ENCODE results near the gene CORO7. TPM values are rescaled to one million over a fixed set of nuclear protein-coding genes. Genes with fewer than 3 reads are reported as not detected.

Gene CORO7
- total RNA-seq, 1 experiment from 2014 or later: 42.1 TPM

GRCh38 chr16:4410335-4411075 is 5.9 kb downstream of the CORO7 start:
- H3K4me2 ChIP-seq: no peak overlapping the region
- peaks cover 6% of the 10 kb centered on the region for H3K4me1 ChIP-seq (replicated peaks; ENCODE audit: insufficient read depth)
- peaks cover 12% of the 10 kb centered on the region; the same call in 1 of the 2 replicates for H3F3A ChIP-seq (ENCODE audit: insufficient read depth, low read depth)
- H3K9me2 ChIP-seq (ENCODE audit: insufficient read depth): no peaks in the 10 kb centered on the region
- ChIA-PET CTCF (no interaction called here), POLR2A (ENCODE audit: unreplicated experiment) (no interaction called here)
- peaks cover 21% of the 10 kb centered on the region for H3K79me2 ChIP-seq (ENCODE audit: low read depth)
- no peak overlapping the region for H2AFZ ChIP-seq
- H3K4me3 ChIP-seq: no peak overlapping the region
- H3K36me3 ChIP-seq (ENCODE audit: low read depth): no peaks in the 10 kb centered on the region
- DNase-seq: no peak
- no peak overlapping the region for H3K27ac ChIP-seq
- no peaks in the 10 kb centered on the region for H3K27me3 ChIP-seq (ENCODE audit: insufficient read depth, low read depth)
- TF ChIP-seq EZH2 (IDR thresholded peaks at IDR 0.05; ENCODE audit: low read depth) (no peak), CTCF (conservative IDR thresholded peaks at IDR 0.05) (no peak)
- intact Hi-C loops (cut with micrococcal nuclease; ENCODE audit: unreplicated experiment): loop anchor here (10.0 kb wide), 1 partner anchor 204 kb away; the partner anchor contains the start of gene UBALD1
- peaks cover 9% of the 10 kb centered on the region; the same call in 1 of the 2 replicates for H4K20me1 ChIP-seq (ENCODE audit: insufficient read depth)
- BruUV-seq (replicated peaks): no TSS peak
- H3K9me3 ChIP-seq (ENCODE audit: insufficient read depth, low read depth): no peaks in the 10 kb centered on the region

- Histone ChIP-seq H2AFZ (no peak overlapping the region), H3K9me2 (ENCODE audit: insufficient read depth) (no peaks in the 10 kb centered on the region), H3K36me3 (ENCODE audit: low read depth) (no peaks in the 10 kb centered on the region), H3K4me2 (no peak overlapping the region), H3K4me1 (replicated peaks; ENCODE audit: insufficient read depth) (no peaks in the 10 kb centered on the region), H3F3A (ENCODE audit: insufficient read depth, low read depth) (peaks cover under 1% of the 10 kb centered on the region; the same call in 1 of the 2 replicates), H3K27ac (no peak overlapping the region), H4K20me1 (ENCODE audit: insufficient read depth) (no peaks in the 10 kb centered on the region), H3K9me3 (ENCODE audit: insufficient read depth, low read depth) (no peaks in the 10 kb centered on the region), H3K79me2 (ENCODE audit: low read depth) (0 out of 2 replicates have a peak, but pooled peaks cover 9% of the 10 kb centered on the region), H3K4me3 (no peak overlapping the region), H3K27me3 (ENCODE audit: insufficient read depth, low read depth) (no peaks in the 10 kb centered on the region)
- CTCF ChIA-PET: no interaction called here
- POLR2A ChIA-PET (ENCODE audit: unreplicated experiment): interaction anchor here (0.5 kb wide), 1 partner anchor 741 kb away, joined by 6 read pairs; no protein-coding TSS in a partner anchor
- no TSS peak for BruUV-seq (replicated peaks)
- intact Hi-C loops (cut with micrococcal nuclease; ENCODE audit: unreplicated experiment): no loop called here
- DNase-seq: no peak
- TF ChIP-seq CTCF (conservative IDR thresholded peaks at IDR 0.05): no peak; the same call in 1 of the 2 replicates
- TF ChIP-seq EZH2 (IDR thresholded peaks at IDR 0.05; ENCODE audit: low read depth): no peak
These were observed 7.1 kb downstream of the CORO7 start for GRCh38 chr16:4409081-4409932.

GRCh38 chr16:4408323-4408690 is 8.1 kb downstream of the CORO7 start:
- no peak for DNase-seq
- Histone ChIP-seq H2AFZ (no peak overlapping the region), H3K9me3 (ENCODE audit: insufficient read depth, low read depth) (no peaks in the 10 kb centered on the region), H3K9me2 (ENCODE audit: insufficient read depth) (no peaks in the 10 kb centered on the region), H3F3A (ENCODE audit: insufficient read depth, low read depth) (no peaks in the 10 kb centered on the region), H4K20me1 (ENCODE audit: insufficient read depth) (no peaks in the 10 kb centered on the region), H3K79me2 (ENCODE audit: low read depth) (0 out of 2 replicates have a peak, but pooled peaks cover 7% of the 10 kb centered on the region), H3K4me2 (no peak overlapping the region), H3K27me3 (ENCODE audit: insufficient read depth, low read depth) (no peaks in the 10 kb centered on the region), H3K27ac (no peak overlapping the region), H3K4me1 (replicated peaks; ENCODE audit: insufficient read depth) (no peaks in the 10 kb centered on the region), H3K4me3 (no peak overlapping the region), H3K36me3 (ENCODE audit: low read depth) (no peaks in the 10 kb centered on the region)
- ChIA-PET CTCF (no interaction called here), POLR2A (ENCODE audit: unreplicated experiment) (no interaction called here)
- no TSS peak for BruUV-seq (replicated peaks)
- intact Hi-C loops (cut with micrococcal nuclease; ENCODE audit: unreplicated experiment): no loop called here
- no peak for TF ChIP-seq EZH2 (IDR thresholded peaks at IDR 0.05; ENCODE audit: low read depth)
- no peak for TF ChIP-seq CTCF (conservative IDR thresholded peaks at IDR 0.05)

Measured in PC-9 (cell line).